ENCODE results near the gene ESR1. TPM values are rescaled to one million over a fixed set of nuclear protein-coding genes. Genes with fewer than 3 reads are reported as not detected.

Gene ESR1
- total and polyA plus RNA-seq, 4 donors: 0.05 to 16.1 (median 6.3) TPM

GRCh38 chr6:151813858-151814257 lies 6.4 kb downstream of the ESR1 start:
- Histone ChIP-seq H3K9me3 (ENCODE audit: control insufficient read depth in 4 of 4, low read length in 3 of 4) (no peaks in the 10 kb centered on the region), H3K9ac (ENCODE audit: low read depth in 1 of 2, low read length in 2 of 2) (no peak overlapping the region), H3K4me3 (ENCODE audit: low read depth in 1 of 3, low read length in 3 of 3) (no peak overlapping the region), H3K27me3 (ENCODE audit: control insufficient read depth in 4 of 4, insufficient read depth in 4 of 4, low read length in 3 of 4) (no peaks in the 10 kb centered on the region), H3K27ac (ENCODE audit: low read depth in 1 of 2, low read length in 2 of 2) (no peak overlapping the region), H3K4me1 (ENCODE audit: control insufficient read depth in 4 of 4, insufficient read depth in 4 of 4, low read length in 3 of 4) (no peaks in the 10 kb centered on the region), H3K36me3 (ENCODE audit: control insufficient read depth in 4 of 4, insufficient read depth in 3 of 4, low read depth in 1 of 4, low read length in 3 of 4) (peaks cover 0 to 10% (median 2%) of the 10 kb centered on the region in 4 donors)
- TF ChIP-seq, protein P1, sequence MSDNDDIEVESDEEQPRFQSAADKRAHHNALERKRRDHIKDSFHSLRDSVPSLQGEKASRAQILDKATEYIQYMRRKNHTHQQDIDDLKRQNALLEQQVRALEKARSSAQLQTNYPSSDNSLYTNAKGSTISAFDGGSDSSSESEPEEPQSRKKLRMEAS (IDR thresholded peaks at IDR 0.05): no peak
- TF ChIP-seq ZBTB33 (IDR thresholded peaks at IDR 0.05) (no peak), EGR1 (IDR thresholded peaks at IDR 0.05; ENCODE audit: low read depth in 2 of 2) (no peak), HNF4A (conservative IDR thresholded peaks at IDR 0.05) (no peak), GABPA (IDR thresholded peaks at IDR 0.05 in 1 of 2, conservative IDR thresholded peaks at IDR 0.05 in 1 of 2) (no peak), TAF1 (conservative IDR thresholded peaks at IDR 0.05) (no peak), YY1 (IDR thresholded peaks at IDR 0.05) (no peak), REST (IDR thresholded peaks at IDR 0.05) (no peak), JUND (IDR thresholded peaks at IDR 0.05) (no peak), FOXA1 (IDR thresholded peaks at IDR 0.05) (no peak)
- TF ChIP-seq, protein P2, sequence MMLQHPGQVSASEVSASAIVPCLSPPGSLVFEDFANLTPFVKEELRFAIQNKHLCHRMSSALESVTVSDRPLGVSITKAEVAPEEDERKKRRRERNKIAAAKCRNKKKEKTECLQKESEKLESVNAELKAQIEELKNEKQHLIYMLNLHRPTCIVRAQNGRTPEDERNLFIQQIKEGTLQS (IDR thresholded peaks at IDR 0.05): no peak
- no peak for DNase-seq (ENCODE audit: low spot score)
- whole genome bisulfite sequencing: 89% methylated on average over 7 of the region's 7 CpGs

GRCh38 chr6:151814614-151815013 lies 7.1 kb downstream of the ESR1 start:
- H3K4me3 ChIP-seq (ENCODE audit: low read depth in 1 of 3, low read length in 3 of 3): no peak overlapping the region
- H3K9ac ChIP-seq (ENCODE audit: low read depth in 1 of 2, low read length in 2 of 2): no peak overlapping the region
- H3K27me3 ChIP-seq (ENCODE audit: control insufficient read depth in 4 of 4, insufficient read depth in 4 of 4, low read length in 3 of 4): no peaks in the 10 kb centered on the region
- H3K9me3 ChIP-seq (ENCODE audit: control insufficient read depth in 4 of 4, low read length in 3 of 4): no peaks in the 10 kb centered on the region
- H3K27ac ChIP-seq (ENCODE audit: low read depth in 1 of 2, low read length in 2 of 2): no peak overlapping the region
- WGBS: 74% methylated on average over 1 of the region's 1 CpG
- H3K36me3 ChIP-seq (ENCODE audit: control insufficient read depth in 4 of 4, insufficient read depth in 3 of 4, low read depth in 1 of 4, low read length in 3 of 4): peaks cover 0 to 10% (median 2%) of the 10 kb centered on the region in 4 donors
- H3K4me1 ChIP-seq (ENCODE audit: control insufficient read depth in 4 of 4, insufficient read depth in 4 of 4, low read length in 3 of 4): no peaks in the 10 kb centered on the region
- DNase-seq (ENCODE audit: low spot score): no peak
- TF ChIP-seq TAF1 (conservative IDR thresholded peaks at IDR 0.05) (no peak), RAD21 (IDR thresholded peaks at IDR 0.05) (no peak), ZBTB33 (IDR thresholded peaks at IDR 0.05) (no peak), NR2F2 (IDR thresholded peaks at IDR 0.05) (no peak), HNF4G (IDR thresholded peaks at IDR 0.05) (no peak), SP1 (IDR thresholded peaks at IDR 0.05) (no peak), YY1 (IDR thresholded peaks at IDR 0.05) (no peak), GABPA (IDR thresholded peaks at IDR 0.05 in 1 of 2, conservative IDR thresholded peaks at IDR 0.05 in 1 of 2) (no peak), EGR1 (IDR thresholded peaks at IDR 0.05; ENCODE audit: low read depth in 2 of 2) (no peak), FOXA2 (IDR thresholded peaks at IDR 0.05) (no peak), FOXA1 (IDR thresholded peaks at IDR 0.05) (no peak), JUND (IDR thresholded peaks at IDR 0.05) (no peak), HNF4A (conservative IDR thresholded peaks at IDR 0.05) (no peak), REST (IDR thresholded peaks at IDR 0.05) (no peak)
- TF ChIP-seq, protein P1 (IDR thresholded peaks at IDR 0.05): no peak
- TF ChIP-seq, protein P2 (IDR thresholded peaks at IDR 0.05): no peak
